GM12873 (cell line): ENCODE results near the gene CCDC85C.

ENCODE experiments used
- CTCF ChIP-seq: IDR thresholded peaks from 2 replicates; pipeline ENCODE4 v1.5.1; 2012; ENCODE audit warnings: low read depth, mild to moderate bottlenecking, moderate library complexity, low read length, control low read depth; ENCODE audit not compliant: insufficient read depth; ENCODE audit errors: missing control alignments

CCDC85C gene

GRCh38 chr14:99627100-99627499, 23.1 kb upstream of the CCDC85C start:
- no peak for TF ChIP-seq CTCF

GRCh38 chr14:99626041-99626648, 22.1 kb upstream of the CCDC85C start:
- no peak for TF ChIP-seq CTCF

- TF ChIP-seq CTCF = no peak
These were observed 21.5 kb upstream of the CCDC85C start for GRCh38 chr14:99625476-99625875.

GRCh38 chr14:99624971-99625370, 21.0 kb upstream of the CCDC85C start:
- no peak for TF ChIP-seq CTCF

- TF ChIP-seq CTCF = no peak
These were observed 20.0 kb upstream of the CCDC85C start for GRCh38 chr14:99624024-99624423.

GRCh38 chr14:99621948-99622347, 17.9 kb upstream of the CCDC85C start:
- no peak for TF ChIP-seq CTCF

GRCh38 chr14:99619835-99620834, 16.1 kb upstream of the CCDC85C start:
- TF ChIP-seq CTCF = no peak
